Natural killer cell (primary cell): Measurements from ENCODE around the gene SUSD5. TPM values are rescaled to one million over a fixed set of nuclear protein-coding genes. Genes with fewer than 3 reads are reported as not detected.

Experiments
- ATAC-seq, 3 donors: fragments of 150-1000 bp in 2 of 3; fragments of 200-7000 bp in 1 of 3; cut with Tn5 transposase; 1 replicate in 1 of 3; 2 replicates in 2 of 3; pipeline ENCODE4 v1.10.0; 2021; ENCODE audit warnings: mild to moderate bottlenecking in 2 of 3, moderate library complexity in 2 of 3
- DNase-seq, 2 donors: peaks; one replicate each; pipeline versions ENCODE4 v3.0.0 to v3.0.0-alpha.2; 2013 to 2021; ENCODE audit warnings: mixed read lengths in 1 of 2
- H3K27ac ChIP-seq: one replicate; pipeline ENCODE4 v1.5.1; 2013; ENCODE audit warnings: mild to moderate bottlenecking, low read length
- H3K27me3 ChIP-seq: one replicate; pipeline ENCODE4 v1.6.1; 2013; ENCODE audit warnings: low read length; ENCODE audit not compliant: control insufficient read depth, insufficient read depth
- H3K36me3 ChIP-seq: one replicate; pipeline ENCODE4 v1.6.1; 2013; ENCODE audit warnings: low read length; ENCODE audit not compliant: control insufficient read depth, insufficient read depth
- H3K4me1 ChIP-seq: one replicate; pipeline ENCODE4 v1.6.1; 2013; ENCODE audit warnings: low read length; ENCODE audit not compliant: control insufficient read depth, insufficient read depth
- H3K4me3 ChIP-seq: one replicate; pipeline ENCODE4 v1.5.1; 2013; ENCODE audit warnings: low read length
- H3K9me3 ChIP-seq: one replicate; pipeline ENCODE4 v1.6.1; 2013; ENCODE audit warnings: low read length; ENCODE audit not compliant: control insufficient read depth, insufficient read depth
- H3K27ac Mint-ChIP-seq, 2 donors: one replicate each; pipeline ENCODE4 v1.8.0; 2022; ENCODE audit warnings: mild to moderate bottlenecking in 2 of 2, mixed read lengths in 2 of 2, moderate library complexity in 1 of 2
- H3K27me3 Mint-ChIP-seq, 2 donors: one replicate each; pipeline ENCODE4 v1.8.0; 2022; ENCODE audit warnings: low read depth in 2 of 2, mixed read lengths in 2 of 2
- H3K36me3 Mint-ChIP-seq: one replicate; pipeline ENCODE4 v1.8.0; 2022; ENCODE audit warnings: mixed read lengths
- H3K4me1 Mint-ChIP-seq, 2 donors: one replicate each; pipeline ENCODE4 v1.8.0; 2022; ENCODE audit warnings: mixed read lengths in 2 of 2
- H3K4me3 Mint-ChIP-seq: one replicate; pipeline ENCODE4 v1.8.0; 2022; ENCODE audit warnings: mild to moderate bottlenecking, moderate library complexity, mixed read lengths
- H3K9me3 Mint-ChIP-seq, 2 donors: one replicate each; pipeline ENCODE4 v1.8.0; 2022; ENCODE audit warnings: mixed read lengths in 2 of 2
- CTCF ChIP-seq: fragments of 200-600 bp; IDR thresholded peaks from one replicate; pipeline ENCODE4 v1.8.0; 2022; ENCODE audit warnings: antibody characterized with exemption
- whole genome bisulfite sequencing: methylation state at CpG from one replicate; pipeline ENCODE4 v1.1.7; 2013; ENCODE audit warnings: missing lambda C conversion rate; ENCODE audit not compliant: insufficient coverage; 5-methylcytosine and 5-hydroxymethylcytosine counted together
- intact Hi-C: fragments of 100-400 bp; cut with micrococcal nuclease; formaldehyde crosslinking; loops from one replicate; pipeline ENCODE4 v1.14.2; 2022
- total RNA-seq, 4 donors: library from RNA; stranded (reverse); fragments of 120-200 nt in 1 of 4; gene quantifications; one replicate each; pipeline versions ENCODE4 v1.2.3 to v1.2.4, GENCODE V29; 2013 to 2022

Gene SUSD5
- total RNA-seq, 3 donors from 2014 or later (not counting 1 experiment from before 2014, with no cell fraction given): not detected

- peaks cover 31% of the 10 kb centered on the region for H3K36me3 Mint-ChIP-seq
- Histone ChIP-seq H3K27me3 (no peaks in the 10 kb centered on the region), H3K9me3 (no peaks in the 10 kb centered on the region), H3K36me3 (peaks cover 20% of the 10 kb centered on the region), H3K27ac (no peak overlapping the region), H3K4me1 (no peaks in the 10 kb centered on the region), H3K4me3 (no peak overlapping the region)
- H3K9me3 Mint-ChIP-seq: no peaks in the 10 kb centered on the region
- H3K4me1 Mint-ChIP-seq: peaks cover 12 to 13% of the 10 kb centered on the region in 2 donors
- TF ChIP-seq CTCF: no peak
- intact Hi-C loops: no loop called here
- 95% methylated on average over 3 of the region's 4 CpGs for WGBS
- H3K27me3 Mint-ChIP-seq: no peaks in the 10 kb centered on the region
- H3K27ac Mint-ChIP-seq: no peak overlapping the region
- ATAC-seq (no peak), DNase-seq (no peak)
- H3K4me3 Mint-ChIP-seq: no peak overlapping the region
Observed at GRCh38 chr3:33134026-33134625, 84.5 kb downstream of the SUSD5 start.

GRCh38 chr3:33132019-33132360 is 86.6 kb downstream of the SUSD5 start:
- H3K9me3 ChIP-seq: no peaks in the 10 kb centered on the region
- Mint-ChIP-seq H3K27ac (no peak overlapping the region), H3K27me3 (no peaks in the 10 kb centered on the region), H3K36me3 (peaks cover 25% of the 10 kb centered on the region), H3K4me3 (no peak overlapping the region), H3K4me1 (peaks cover 7 to 13% of the 10 kb centered on the region in 2 donors), H3K9me3 (no peaks in the 10 kb centered on the region)
- no peaks in the 10 kb centered on the region for H3K27me3 ChIP-seq
- no peak for ATAC-seq
- intact Hi-C loops: no loop called here
- no peak for TF ChIP-seq CTCF
- no peaks in the 10 kb centered on the region for H3K4me1 ChIP-seq
- no peak overlapping the region for H3K4me3 ChIP-seq
- DNase-seq: no peak
- H3K36me3 ChIP-seq: peaks cover 22% of the 10 kb centered on the region
- H3K27ac ChIP-seq: no peak overlapping the region
- no CpG with 5 or more reads among the region's 1 CpG for WGBS

GRCh38 chr3:33131331-33132018 is 87.1 kb downstream of the SUSD5 start:
- Histone ChIP-seq H3K27ac (no peak overlapping the region), H3K4me1 (no peaks in the 10 kb centered on the region), H3K27me3 (no peaks in the 10 kb centered on the region), H3K36me3 (peaks cover 22% of the 10 kb centered on the region), H3K4me3 (no peak overlapping the region), H3K9me3 (no peaks in the 10 kb centered on the region)
- Mint-ChIP-seq H3K4me3 (no peak overlapping the region), H3K27ac (no peak overlapping the region), H3K9me3 (no peaks in the 10 kb centered on the region), H3K4me1 (peaks cover 7 to 12% of the 10 kb centered on the region in 2 donors), H3K27me3 (no peaks in the 10 kb centered on the region), H3K36me3 (peaks cover 27% of the 10 kb centered on the region)
- TF ChIP-seq CTCF: peak; percentile 71
- DNase-seq (peak in 1 of 2 donors; percentile 69), ATAC-seq (peak; percentile 59 to 81 (median 80))
- 51% methylated on average over 5 of the region's 6 CpGs for WGBS
- intact Hi-C loops: loop anchor here (1.0 to 2.0 kb wide), 2 partner anchors 241 to 656 kb away; no protein-coding TSS in a partner anchor
